ELF-1 (cell line): ENCODE measurements around the gene PPP6C.
"Not testable (repeated sequence)": the region's sequence is repeated elsewhere in the genome, so short reads cannot be mapped to it uniquely, and the experiment has no call there.

Experiments
- DNase-seq: peaks from one replicate; pipeline ENCODE4 v3.0.0-alpha.2; 2016; ENCODE audit warnings: low read depth, low spot score

PPP6C gene

GRCh38 chr9:125189361-125190289 lies at the start of gene PPP6C:
PPP6C (minus strand) TSS chr9:125189803; CDS start chr9:125189718, 85 bp downstream.
- DNase-seq, result peak; percentile 97

- DNase-seq, result no peak
Measured at GRCh38 chr9:125238915-125239446, 49.4 kb upstream of the PPP6C start.

GRCh38 chr9:125238127-125238914 lies 48.7 kb upstream of the PPP6C start:
- no peak for DNase-seq

GRCh38 chr9:125236520-125237159 lies 47.0 kb upstream of the PPP6C start:
- not testable (repeated sequence) for DNase-seq

- no peak for DNase-seq
Measured at GRCh38 chr9:125235804-125236519, 46.4 kb upstream of the PPP6C start.

- DNase-seq, result peak; percentile 22
Measured at GRCh38 chr9:125234099-125234498, 44.5 kb upstream of the PPP6C start.

GRCh38 chr9:125233678-125234077 lies 44.1 kb upstream of the PPP6C start:
- DNase-seq, result peak; percentile 43

- DNase-seq, result no peak
Measured at GRCh38 chr9:125227761-125228160, 38.2 kb upstream of the PPP6C start.

- DNase-seq, result not testable (repeated sequence)
Measured at GRCh38 chr9:125224858-125225257, 35.3 kb upstream of the PPP6C start.

- no peak for DNase-seq
Measured at GRCh38 chr9:125218621-125219020, 29.0 kb upstream of the PPP6C start.

- DNase-seq, result no peak
Measured at GRCh38 chr9:125214186-125214585, 24.6 kb upstream of the PPP6C start.

- DNase-seq, result no peak
Measured at GRCh38 chr9:125204477-125204876, 14.9 kb upstream of the PPP6C start.

GRCh38 chr9:125202846-125203618 lies 13.4 kb upstream of the PPP6C start:
- DNase-seq, result no peak

- peak; percentile 98 for DNase-seq
Measured at GRCh38 chr9:125200216-125201047, 10.8 kb upstream of the PPP6C start, which contains the start of gene RABEPK. RABEPK (plus strand) TSS chr9:125200542; CDS start chr9:125203014, 2,472 bp downstream.

- not testable (repeated sequence) for DNase-seq
Measured at GRCh38 chr9:125195591-125195990, 6.0 kb upstream of the PPP6C start.

GRCh38 chr9:125194466-125194865 lies 4.9 kb upstream of the PPP6C start:
- DNase-seq, result not testable (repeated sequence)

- DNase-seq, result peak; percentile 16
Measured at GRCh38 chr9:125190361-125190801, 778 bp upstream of the PPP6C start.

GRCh38 chr9:125189011-125189360 lies 617 bp downstream of the PPP6C start:
- DNase-seq, result no peak

GRCh38 chr9:125183561-125183960 lies 6.0 kb downstream of the PPP6C start:
- DNase-seq, result no peak
